Fibroblast of lung (primary cell): ENCODE data around the gene MINDY1. TPM values are rescaled to one million over a fixed set of nuclear protein-coding genes. Genes with fewer than 3 reads are reported as not detected.

Experiments
- DNase-seq, 2 donors: peaks; one replicate each; pipeline versions ENCODE4 v3.0.0 to v3.0.0-alpha.2; 2010; ENCODE audit warnings: low read depth in 2 of 2
- H2AFZ ChIP-seq: 2 replicates; pipeline ENCODE4 v1.5.1; 2012; ENCODE audit warnings: low read length, control low read depth, inconsistent platforms
- H3K27ac ChIP-seq: 2 replicates; pipeline ENCODE4 v1.5.1; 2011; ENCODE audit warnings: low read length, control low read depth; ENCODE audit not compliant: insufficient read depth
- H3K27me3 ChIP-seq: 2 replicates; pipeline ENCODE4 v1.5.1; 2011; ENCODE audit warnings: mild to moderate bottlenecking, low read length; ENCODE audit not compliant: control insufficient read depth, insufficient read depth
- H3K36me3 ChIP-seq: 2 replicates; pipeline ENCODE4 v1.5.1; 2011; ENCODE audit warnings: low read length; ENCODE audit not compliant: control insufficient read depth, insufficient read depth
- H3K4me1 ChIP-seq: 2 replicates; pipeline ENCODE4 v1.5.1; 2011; ENCODE audit warnings: low read length; ENCODE audit not compliant: control insufficient read depth, insufficient read depth; ENCODE audit errors: extremely low read depth
- H3K4me2 ChIP-seq: 2 replicates; pipeline ENCODE4 v1.5.1; 2011; ENCODE audit warnings: low read length, control low read depth; ENCODE audit not compliant: insufficient read depth; ENCODE audit errors: extremely low read depth
- H3K4me3 ChIP-seq, 4 experiments: fragments of 200-600 bp in 1 of 4; sonication (generic) in 1 of 4; replicated peaks in 1 of 4; 2 replicates each; pipeline ENCODE4 v1.5.1; 2011 to 2016; ENCODE audit warnings: low read length in 4 of 4, low read depth in 3 of 4, mild to moderate bottlenecking in 3 of 4, control low read depth in 2 of 4, inconsistent platforms in 1 of 4, mixed read lengths in 1 of 4; ENCODE audit not compliant: insufficient read depth in 1 of 4; ENCODE audit errors: control extremely low read depth in 1 of 4
- H3K79me2 ChIP-seq: 2 replicates; pipeline ENCODE4 v1.5.1; 2012; ENCODE audit warnings: mild to moderate bottlenecking, low read length, inconsistent platforms; ENCODE audit not compliant: control insufficient read depth, insufficient read depth
- H3K9ac ChIP-seq: 2 replicates; pipeline ENCODE4 v1.5.1; 2011; ENCODE audit warnings: mild to moderate bottlenecking, low read length, control low read depth; ENCODE audit not compliant: insufficient read depth
- H3K9me3 ChIP-seq: 2 replicates; pipeline ENCODE4 v1.5.1; 2012; ENCODE audit warnings: low read depth, low read length; ENCODE audit not compliant: control insufficient read depth, insufficient read depth
- H4K20me1 ChIP-seq: 2 replicates; pipeline ENCODE4 v1.5.1; 2011; ENCODE audit warnings: low read length; ENCODE audit not compliant: control insufficient read depth, insufficient read depth; ENCODE audit errors: extremely low read depth
- CTCF ChIP-seq, 2 donors: IDR thresholded peaks in 1 of 2; conservative IDR thresholded peaks in 1 of 2; 1 replicate in 1 of 2; 2 replicates in 1 of 2; pipeline ENCODE4 v1.5.1; 2011 to 2012; ENCODE audit warnings: low read length in 2 of 2, control low read depth in 1 of 2, inconsistent platforms in 1 of 2, low read depth in 1 of 2, mild to moderate bottlenecking in 1 of 2
- EZH2 ChIP-seq: IDR thresholded peaks from 2 replicates; pipeline ENCODE4 v1.5.1; 2012; ENCODE audit warnings: low read length, control low read depth, mild to moderate bottlenecking; ENCODE audit errors: missing control alignments
- polyA plus RNA-seq, 2 donors: library from polyadenylated mRNA; depleted of rRNA in 1 of 2; stranded (reverse) in 1 of 2; unstranded in 1 of 2; fragments of >200 nt; gene quantifications; 2 replicates each; pipeline ENCODE4 v1.2.1, GENCODE V29; 2011 to 2012; ENCODE audit warnings: missing spikeins in 1 of 2
- total RNA-seq: library from RNA; depleted of rRNA; stranded (reverse); fragments of >200 nt; gene quantifications from 2 replicates; pipeline ENCODE4 v1.2.1, GENCODE V29; 2014

The MINDY1 gene
- total and polyA plus RNA-seq, 2 donors (not counting 1 experiment from before 2014, with no cell fraction given): 11.7 to 17.3 TPM

- peak overlapping the region; percentile 64 to 84 (median 72) for H3K4me3 ChIP-seq
- peaks cover 14% of the 10 kb centered on the region for H3K4me1 ChIP-seq
- no peak for DNase-seq
- no peaks in the 10 kb centered on the region for H3K9me3 ChIP-seq
- peak overlapping the region; percentile 56 for H3K9ac ChIP-seq
- peaks cover 3% of the 10 kb centered on the region for H3K36me3 ChIP-seq
- TF ChIP-seq CTCF (conservative IDR thresholded peaks at IDR 0.05 in 1 of 2, IDR thresholded peaks at IDR 0.05 in 1 of 2; ENCODE audit: low read depth in 1 of 2, low read length in 2 of 2) (no peak), EZH2 (no peak)
- H2AFZ ChIP-seq: peak overlapping the region; percentile 84
- no peaks in the 10 kb centered on the region for H4K20me1 ChIP-seq
- H3K4me2 ChIP-seq: peak overlapping the region; percentile 99
- H3K79me2 ChIP-seq: peaks cover 3% of the 10 kb centered on the region
- peak overlapping the region; percentile 94 for H3K27ac ChIP-seq
- no peaks in the 10 kb centered on the region for H3K27me3 ChIP-seq
Observed at GRCh38 chr1:151005729-151006319, 878 bp downstream of the MINDY1 start.

GRCh38 chr1:151003180-151003579, 3.5 kb downstream of the MINDY1 start:
- Histone ChIP-seq H3K4me1 (peaks cover 12% of the 10 kb centered on the region), H3K9ac (no peak overlapping the region), H4K20me1 (no peaks in the 10 kb centered on the region), H3K27ac (no peak overlapping the region), H3K79me2 (peaks cover 3% of the 10 kb centered on the region), H2AFZ (no peak overlapping the region), H3K9me3 (no peaks in the 10 kb centered on the region), H3K4me3 (peak overlapping the region in 1 of 4 experiments; percentile 15), H3K36me3 (peaks cover 3% of the 10 kb centered on the region), H3K27me3 (no peaks in the 10 kb centered on the region), H3K4me2 (no peak overlapping the region)
- no peak for DNase-seq
- TF ChIP-seq CTCF (conservative IDR thresholded peaks at IDR 0.05 in 1 of 2, IDR thresholded peaks at IDR 0.05 in 1 of 2; ENCODE audit: low read depth in 1 of 2, low read length in 2 of 2) (no peak), EZH2 (no peak)

- H3K79me2 ChIP-seq: peaks cover 3% of the 10 kb centered on the region
- H2AFZ ChIP-seq: no peak overlapping the region
- TF ChIP-seq CTCF (conservative IDR thresholded peaks at IDR 0.05 in 1 of 2, IDR thresholded peaks at IDR 0.05 in 1 of 2; ENCODE audit: low read depth in 1 of 2, low read length in 2 of 2) (no peak), EZH2 (no peak)
- no peak overlapping the region for H3K27ac ChIP-seq
- no peak overlapping the region for H3K9ac ChIP-seq
- H3K9me3 ChIP-seq: no peaks in the 10 kb centered on the region
- DNase-seq: no peak
- H4K20me1 ChIP-seq: no peaks in the 10 kb centered on the region
- H3K4me3 ChIP-seq: no peak overlapping the region
- H3K4me1 ChIP-seq: peaks cover 10% of the 10 kb centered on the region
- H3K36me3 ChIP-seq: peaks cover 3% of the 10 kb centered on the region
- H3K4me2 ChIP-seq: no peak overlapping the region
- no peaks in the 10 kb centered on the region for H3K27me3 ChIP-seq
Observed at GRCh38 chr1:151002611-151003010, 4.1 kb downstream of the MINDY1 start.
